Neural progenitor cell (in vitro differentiated cells): ENCODE data around the gene NAA11.

ENCODE experiments used
- EZH2phosphoT487 ChIP-seq: fragments of 200-600 bp; sonication (generic); IDR thresholded peaks from 2 replicates; pipeline ENCODE4 v1.6.1; 2017; ENCODE audit warnings: antibody characterized with exemption
- TF ChIP-seq, protein P1 (sequence below): fragments of 200-600 bp; sonication (generic); IDR thresholded peaks from 2 replicates; pipeline ENCODE4 v1.5.1; 2017; ENCODE audit warnings: antibody characterized with exemption, mild to moderate bottlenecking

DNA sequence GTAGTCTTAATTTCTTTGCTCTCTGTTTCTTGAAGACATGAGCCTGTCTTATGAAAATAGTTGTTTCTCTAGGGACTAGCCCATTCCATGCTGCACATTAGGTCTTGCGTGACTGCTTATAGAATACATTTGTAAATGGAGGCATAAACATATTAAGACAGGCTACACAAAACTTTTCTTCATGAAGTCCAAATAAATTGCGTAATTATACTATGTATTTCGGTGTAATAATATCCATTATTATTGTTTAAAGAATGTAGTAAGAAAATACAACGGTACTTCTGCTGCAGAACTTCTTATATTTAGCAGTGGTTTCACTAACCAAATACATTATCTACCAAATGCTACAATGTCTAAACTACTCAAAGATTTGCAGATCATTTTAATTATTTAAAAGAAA is 8.5 kb upstream of the NAA11 start:
- TF ChIP-seq, protein P1, sequence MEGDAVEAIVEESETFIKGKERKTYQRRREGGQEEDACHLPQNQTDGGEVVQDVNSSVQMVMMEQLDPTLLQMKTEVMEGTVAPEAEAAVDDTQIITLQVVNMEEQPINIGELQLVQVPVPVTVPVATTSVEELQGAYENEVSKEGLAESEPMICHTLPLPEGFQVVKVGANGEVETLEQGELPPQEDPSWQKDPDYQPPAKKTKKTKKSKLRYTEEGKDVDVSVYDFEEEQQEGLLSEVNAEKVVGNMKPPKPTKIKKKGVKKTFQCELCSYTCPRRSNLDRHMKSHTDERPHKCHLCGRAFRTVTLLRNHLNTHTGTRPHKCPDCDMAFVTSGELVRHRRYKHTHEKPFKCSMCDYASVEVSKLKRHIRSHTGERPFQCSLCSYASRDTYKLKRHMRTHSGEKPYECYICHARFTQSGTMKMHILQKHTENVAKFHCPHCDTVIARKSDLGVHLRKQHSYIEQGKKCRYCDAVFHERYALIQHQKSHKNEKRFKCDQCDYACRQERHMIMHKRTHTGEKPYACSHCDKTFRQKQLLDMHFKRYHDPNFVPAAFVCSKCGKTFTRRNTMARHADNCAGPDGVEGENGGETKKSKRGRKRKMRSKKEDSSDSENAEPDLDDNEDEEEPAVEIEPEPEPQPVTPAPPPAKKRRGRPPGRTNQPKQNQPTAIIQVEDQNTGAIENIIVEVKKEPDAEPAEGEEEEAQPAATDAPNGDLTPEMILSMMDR = no peak
- no peak for TF ChIP-seq EZH2phosphoT487
